K562 (cell line): ENCODE results near the gene C1QTNF12. TPM values are rescaled to one million over a fixed set of nuclear protein-coding genes. Genes with fewer than 3 reads are reported as not detected.

Source experiments
- ATAC-seq: fragments of 200-7000 bp; cut with Tn5 transposase; 3 replicates; pipeline ENCODE4 v1.9.1; 2020; ENCODE audit warnings: moderate library complexity
- BruUV-seq: library from RNA; stranded (reverse); fragments of 400-500 nt; replicated peaks from 2 replicates; lab custom pipeline; 2021; lab: Mats Ljungman, UMichigan
- CTCF ChIA-PET: fragments of 300-600 bp; formaldehyde crosslinking; extraction: SDS; loops from one replicate; lab custom pipeline; 2021; ENCODE audit warnings: low intra/inter-chr PET ratio; lab: Yijun Ruan, JAX
- POLR2A ChIA-PET: fragments of 300-600, 350-650 bp; sonication (Branson Sonifier 250); formaldehyde crosslinking; extraction: SDS; loops from one replicate; lab custom pipeline; 2021; ENCODE audit warnings: antibody characterized with exemption, inconsistent platforms; lab: Yijun Ruan, JAX
- DNase-seq, 4 experiments: peaks; one replicate each; pipeline versions ENCODE4 v3.0.0 to v3.0.0-alpha.2; 2011 to 2018; ENCODE audit warnings: low spot score in 3 of 4, mixed read lengths in 3 of 4; ENCODE audit errors: extremely low read depth in 1 of 4
- FAIRE-seq: peaks from 2 replicates; lab custom pipeline; 2011; peaks lifted over from hg19 to GRCh38; lab: Jason Lieb, UNC
- H2AFZ ChIP-seq: 2 replicates; pipeline ENCODE4 v1.6.0; 2011; ENCODE audit warnings: low read depth, low read length, control low read depth, inconsistent platforms
- H3K27ac ChIP-seq: fragments of 200-600 bp; 3 replicates; pipeline ENCODE4 v1.8.0; 2011; ENCODE audit warnings: low read depth, mild to moderate bottlenecking, control low read depth, inconsistent platforms, low read length, moderate library complexity, mixed read lengths; ENCODE audit errors: extremely low read depth
- H3K27me3 ChIP-seq, 2 experiments: fragments of 300-600 bp in 1 of 2; 2 replicates in 1 of 2; 3 replicates in 1 of 2; pipeline versions ENCODE4 v1.6.0 to v1.8.0; 2011; ENCODE audit warnings: inconsistent platforms in 2 of 2, low read length in 2 of 2, mild to moderate bottlenecking in 1 of 2, mixed read lengths in 1 of 2, moderate library complexity in 1 of 2; ENCODE audit not compliant: control insufficient read depth in 2 of 2, insufficient read depth in 2 of 2
- H3K36me3 ChIP-seq: fragments of 300-600 bp; 3 replicates; pipeline ENCODE4 v1.8.0; 2011; ENCODE audit warnings: mild to moderate bottlenecking, low read length, inconsistent platforms; ENCODE audit not compliant: control insufficient read depth, insufficient read depth
- H3K4me1 ChIP-seq, 2 experiments: fragments of 200-600 bp in 1 of 2; replicated peaks in 1 of 2; 2 replicates in 1 of 2; 3 replicates in 1 of 2; pipeline versions ENCODE4 v1.5.1 to v1.8.0; 2011; ENCODE audit warnings: inconsistent platforms in 2 of 2, low read length in 2 of 2, mild to moderate bottlenecking in 1 of 2, mixed read lengths in 1 of 2, moderate library complexity in 1 of 2; ENCODE audit not compliant: control insufficient read depth in 2 of 2, insufficient read depth in 2 of 2
- H3K4me2 ChIP-seq: 2 replicates; pipeline ENCODE4 v1.6.1; 2011; ENCODE audit warnings: low read length, control low read depth, inconsistent platforms, mixed read lengths; ENCODE audit not compliant: insufficient read depth
- H3K4me3 ChIP-seq: fragments of 200-600 bp; sonication (generic), shearing (Covaris generic); 2 replicates; pipeline ENCODE4 v1.5.1; 2016; ENCODE audit warnings: control low read depth, inconsistent platforms
- H3K79me2 ChIP-seq: fragments of 200-600 bp; 3 replicates; pipeline ENCODE4 v1.8.0; 2011; ENCODE audit warnings: low read length, inconsistent platforms; ENCODE audit not compliant: control insufficient read depth, insufficient read depth
- H3K9ac ChIP-seq, 2 experiments: 2 replicates each; pipeline versions ENCODE4 v1.6.0 to v1.6.1; 2011; ENCODE audit warnings: low read depth in 2 of 2, low read length in 2 of 2, control low read depth in 1 of 2, inconsistent platforms in 1 of 2, mild to moderate bottlenecking in 1 of 2, mixed read lengths in 1 of 2; ENCODE audit not compliant: insufficient read depth in 1 of 2
- H3K9me1 ChIP-seq: one replicate; pipeline ENCODE4 v1.6.0; 2011; ENCODE audit warnings: inconsistent platforms, mild to moderate bottlenecking, low read length, moderate library complexity; ENCODE audit not compliant: control insufficient read depth, insufficient read depth
- H3K9me3 ChIP-seq: replicated peaks from 2 replicates; pipeline ENCODE4 v1.5.1; 2011; ENCODE audit warnings: low read depth, low read length, inconsistent platforms; ENCODE audit not compliant: control insufficient read depth, insufficient read depth
- H4K20me1 ChIP-seq: replicated peaks from 2 replicates; pipeline ENCODE4 v1.6.1; 2011; ENCODE audit warnings: low read length, inconsistent platforms, mixed read lengths; ENCODE audit not compliant: control insufficient read depth, insufficient read depth
- E2F4 ChIP-seq: sonication (generic); formaldehyde crosslinking; IDR thresholded peaks from 2 replicates; pipeline ENCODE4 v1.8.0; 2022; ENCODE audit warnings: mild to moderate bottlenecking, low read depth, missing genetic modification reagents
- PCBP2 ChIP-seq: fragments of 200-400 bp; formaldehyde crosslinking; IDR thresholded peaks from 2 replicates; pipeline ENCODE4 v1.6.1; 2018; ENCODE audit warnings: low read length, low read depth, mild to moderate bottlenecking, moderate library complexity; ENCODE audit not compliant: poor library complexity, severe bottlenecking
- RBM39 ChIP-seq: fragments of 200-400 bp; formaldehyde crosslinking; optimal IDR thresholded peaks from 2 replicates; pipeline ENCODE3; 2018; ENCODE audit warnings: low read depth, low read length
- ZNF584 ChIP-seq: fragments of 200-800 bp; sonication (Bioruptor generic); IDR thresholded peaks from 2 replicates; pipeline ENCODE4 v1.6.1; 2016; ENCODE audit warnings: low read depth, mild to moderate bottlenecking, missing genetic modification characterization, missing compliant biosample characterization
- WGBS: fragments of 100-300 bp; shearing (Covaris generic); methylation state at CpG from one replicate; pipeline ENCODE4 v1.1.6; 2016; ENCODE audit warnings: low coverage, mixed read lengths; ENCODE audit not compliant: insufficient coverage; ENCODE audit errors: missing lambda C conversion rate; 5-methylcytosine and 5-hydroxymethylcytosine counted together
- in situ Hi-C: fragments of 300-500 bp; cut with MboI; formaldehyde crosslinking; loops from 4 replicates; pipeline ENCODE4 v1.15.0; 2018; ENCODE audit warnings: inconsistent platforms, mixed read lengths
- intact Hi-C: fragments of 100-400 bp; cut with micrococcal nuclease; formaldehyde crosslinking; loops from 2 replicates; pipeline ENCODE4 v1.14.2; 2022
- polyA plus RNA-seq, 8 experiments: library from polyadenylated mRNA; depleted of rRNA in 4 of 8; stranded (reverse) in 5 of 8; unstranded in 3 of 8; fragments of >200 nt; fragmentation: Nextera tagmentation in 2 of 8; fragmentation: Illumina TruSeq in 1 of 8; extraction: Ambion mirVana in 2 of 8; extraction: Trizol in 1 of 8; gene quantifications; 2 replicates each; pipeline versions ENCODE4 v1.2.1 to v1.2.3, GENCODE V29; 2011 to 2014; ENCODE audit warnings: inconsistent platforms in 1 of 8, missing spikeins in 1 of 8
- total RNA-seq, 7 experiments: library from RNA; depleted of rRNA in 6 of 7; stranded (reverse); fragments of >200 nt in 6 of 7; fragmentation: Illumina TruSeq in 2 of 7; extraction: Trizol in 2 of 7; gene quantifications; 2 replicates each; pipeline versions ENCODE4 v1.2.1 to v1.2.3, GENCODE V29; 2011 to 2021; ENCODE audit warnings: low replicate concordance in 1 of 7

Gene C1QTNF12
- total and polyA plus RNA-seq, 9 of the 15 experiments (the other 6 are each of a cell fraction or from before 2014, with no cell fraction given) = 0.11 to 4.3 (median 0.93) TPM; not detected in 3

- no peak overlapping the region for H3K4me3 ChIP-seq
Observed at GRCh38 chr1:1274931-1275431, 28.5 kb upstream of the C1QTNF12 start.

More at GRCh38 chr1:1274931-1275431, 28.5 kb upstream of the C1QTNF12 start:
- no peak for DNase-seq
- Histone ChIP-seq H3K36me3 (peaks cover 25% of the 10 kb centered on the region), H3K9me3 (no peaks in the 10 kb centered on the region), H3K27me3 (no peaks in the 10 kb centered on the region), H3K4me1 (peaks cover 16 to 52% of the 10 kb centered on the region in 2 experiments; a peak in 4 of 5 replicates), H3K27ac (no peak overlapping the region), H4K20me1 (peaks cover 20% of the 10 kb centered on the region), H2AFZ (peak overlapping the region; percentile 86), H3K9ac (peak overlapping the region; percentile 69 to 97), H3K79me2 (peaks cover 44% of the 10 kb centered on the region), H3K4me2 (peak overlapping the region; percentile 81), H3K9me1 (peaks cover 7% of the 10 kb centered on the region)
- POLR2A ChIA-PET = interaction anchor here (1.2 to 2.0 kb wide), 2 partner anchors 11 kb away, joined by 3 to 6 read pairs; no protein-coding TSS in a partner anchor
- no peak for FAIRE-seq
- no peak for ATAC-seq
- WGBS = 83% methylated on average over 12 of the region's 15 CpGs
- TF ChIP-seq ZNF584 (CRISPR knock-in tag) (no peak), PCBP2 (no peak), E2F4 (CRISPR knock-in tag) (peak; percentile 12; the same call in 1 of the 2 replicates), RBM39 (no peak)
- in situ Hi-C loops = no loop called here
- intact Hi-C loops = no loop called here
- CTCF ChIA-PET = no interaction called here
- no TSS peak for BruUV-seq
